Renal pelvis (tissue), 4 donors: ENCODE measurements around the gene TMA7B. TPM values are rescaled to one million over a fixed set of nuclear protein-coding genes. Genes with fewer than 3 reads are reported as not detected.

Source experiments
- DNase-seq: peaks from one replicate; pipeline ENCODE4 v3.0.0-alpha.2; 2013
- polyA plus RNA-seq, 3 donors: library from polyadenylated mRNA; unstranded; fragments of 120-200 nt; gene quantifications; one replicate each; pipeline ENCODE4 v1.2.1, GENCODE V29; 2013; ENCODE audit not compliant: insufficient read length in 3 of 3

TMA7B gene
- polyA plus RNA-seq, 3 donors, result 0.13 TPM; not detected in 2

GRCh38 chr22:40001800-40002577 is 41.8 kb downstream of the TMA7B start:
- DNase-seq, result no peak

GRCh38 chr22:40002935-40003715 is 42.9 kb downstream of the TMA7B start:
- DNase-seq, result no peak

DNA sequence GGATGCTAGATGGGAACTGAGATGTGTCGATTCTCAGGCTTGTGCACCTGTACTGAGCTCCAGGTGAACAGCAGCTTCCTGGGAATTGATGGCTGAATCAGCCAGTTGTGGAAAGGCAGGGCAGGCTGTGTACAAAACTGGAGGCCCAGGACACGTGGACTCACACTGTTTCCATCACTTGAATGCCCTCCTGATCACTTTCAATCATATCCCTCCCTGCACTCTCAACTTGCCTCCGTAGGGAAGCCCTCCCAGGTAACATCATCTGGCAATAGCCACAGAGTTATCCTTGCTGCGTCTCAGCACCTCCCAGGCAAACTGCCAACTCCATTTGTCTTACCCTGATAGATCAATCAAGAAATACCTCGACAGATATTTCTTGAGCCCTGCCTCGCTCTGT is 44.6 kb downstream of the TMA7B start:
- DNase-seq, result no peak

DNA sequence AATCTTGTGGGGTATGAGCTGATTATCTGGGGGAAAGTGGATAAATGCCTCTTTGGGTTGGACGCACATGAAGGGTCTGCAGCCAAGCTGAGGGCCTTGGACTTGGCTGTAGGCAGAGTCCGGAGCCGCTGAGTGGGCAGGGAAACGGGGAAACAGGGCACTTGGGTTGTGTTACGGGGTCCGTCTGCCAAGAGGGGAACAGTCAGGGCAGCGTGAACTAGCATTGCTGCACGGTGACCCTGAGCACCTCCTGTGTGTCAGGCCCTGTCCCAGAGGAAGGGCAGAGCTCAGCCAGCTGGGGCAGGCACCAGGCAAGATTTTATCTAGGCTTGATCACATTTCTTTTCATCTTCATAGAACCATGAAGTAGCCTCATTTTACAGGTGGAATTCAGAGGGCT is 46.4 kb downstream of the TMA7B start:
- DNase-seq, result no peak

DNA sequence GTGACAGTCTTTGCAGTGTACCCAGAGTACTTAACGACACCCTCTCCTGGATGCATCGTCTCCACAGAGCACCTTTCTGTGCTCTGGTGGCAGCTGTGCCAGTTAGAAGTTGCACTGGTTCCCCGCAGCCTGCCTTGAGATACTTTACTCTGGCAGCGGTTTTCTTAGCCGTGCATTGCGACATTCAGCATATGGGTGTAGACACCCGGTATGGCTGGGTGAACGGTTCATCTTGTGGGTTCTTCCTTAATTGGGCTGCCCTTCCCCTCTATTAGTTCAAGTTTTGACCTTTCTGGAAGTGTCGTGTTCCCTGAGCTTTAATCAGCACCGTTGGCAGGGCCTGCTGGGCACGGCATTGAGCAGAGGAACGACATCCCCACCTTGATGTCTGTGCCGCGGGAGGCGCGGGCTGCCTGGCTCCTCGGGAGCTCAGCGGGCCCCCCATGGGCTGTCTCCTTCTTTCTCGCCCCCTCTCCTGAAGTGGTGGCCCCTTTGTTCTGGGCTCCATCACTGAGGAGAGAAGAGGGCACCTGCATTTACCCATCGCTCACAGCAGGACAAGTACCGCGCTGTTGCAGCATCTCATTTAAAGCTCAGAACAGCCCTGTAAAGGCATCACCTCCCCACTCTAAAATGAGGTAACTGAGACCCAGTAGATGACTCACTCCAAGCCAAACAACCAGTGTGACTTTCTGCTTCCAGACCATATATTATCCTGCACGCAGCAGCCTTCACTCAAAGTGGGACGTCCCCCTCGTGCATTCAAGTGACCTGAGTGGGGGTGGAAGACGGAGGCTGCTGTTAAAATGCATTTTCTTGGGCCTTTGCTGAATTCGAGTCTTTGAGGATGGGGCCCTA is 47.9 kb downstream of the TMA7B start:
- DNase-seq, result no peak

DNA sequence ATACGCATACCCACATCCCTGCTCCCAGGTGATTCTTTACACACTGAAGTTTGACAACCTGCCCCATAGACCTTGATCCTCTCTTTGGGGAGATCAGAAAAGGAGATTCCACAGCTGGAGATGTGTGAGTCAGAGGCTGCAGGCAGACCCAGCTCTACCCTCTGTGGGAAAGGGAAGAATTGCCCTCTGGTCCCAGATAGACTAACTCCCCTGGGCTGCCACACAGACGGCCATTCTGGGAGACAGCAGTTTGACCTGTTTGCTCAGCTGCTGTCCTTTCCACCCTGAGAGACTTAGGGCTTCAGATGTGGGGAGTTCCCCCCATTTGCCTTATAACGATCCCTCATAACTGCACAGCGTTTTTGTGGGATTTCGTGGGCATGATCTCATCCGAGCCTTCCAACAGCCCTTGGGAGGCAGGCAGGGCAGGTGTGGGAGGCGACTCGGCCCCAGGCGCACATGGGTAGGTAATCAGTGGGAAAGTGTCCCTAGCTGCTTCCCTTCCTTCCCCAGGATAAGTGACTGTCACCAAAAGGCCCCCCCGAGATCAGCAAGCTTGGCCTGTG is 48.6 kb downstream of the TMA7B start:
- DNase-seq, result no peak

DNA sequence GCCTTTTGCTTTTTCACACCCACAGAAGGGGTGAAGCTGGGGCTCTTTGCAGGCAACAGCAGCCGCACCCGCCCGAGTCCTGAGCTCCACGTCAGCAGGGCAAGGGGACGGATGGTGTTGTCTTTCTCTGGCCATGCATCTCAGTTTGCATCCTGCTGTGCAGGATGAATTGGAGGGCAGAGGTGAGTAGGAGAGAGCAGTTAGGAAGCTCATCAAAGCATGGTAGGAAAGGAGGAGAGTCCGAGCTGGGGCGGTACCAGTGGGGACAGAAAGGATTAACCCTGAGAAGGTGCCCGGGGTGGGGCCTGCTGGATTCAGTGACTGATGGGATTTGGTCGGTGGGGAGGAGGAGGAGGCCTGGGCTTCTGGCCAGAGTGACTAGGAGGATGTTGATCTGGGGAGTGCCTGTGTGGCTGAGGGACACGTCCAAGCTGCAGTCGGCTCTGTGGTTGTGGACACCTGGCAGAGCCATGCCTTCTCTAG is 49.1 kb downstream of the TMA7B start:
- peak; percentile 50 for DNase-seq

DNA sequence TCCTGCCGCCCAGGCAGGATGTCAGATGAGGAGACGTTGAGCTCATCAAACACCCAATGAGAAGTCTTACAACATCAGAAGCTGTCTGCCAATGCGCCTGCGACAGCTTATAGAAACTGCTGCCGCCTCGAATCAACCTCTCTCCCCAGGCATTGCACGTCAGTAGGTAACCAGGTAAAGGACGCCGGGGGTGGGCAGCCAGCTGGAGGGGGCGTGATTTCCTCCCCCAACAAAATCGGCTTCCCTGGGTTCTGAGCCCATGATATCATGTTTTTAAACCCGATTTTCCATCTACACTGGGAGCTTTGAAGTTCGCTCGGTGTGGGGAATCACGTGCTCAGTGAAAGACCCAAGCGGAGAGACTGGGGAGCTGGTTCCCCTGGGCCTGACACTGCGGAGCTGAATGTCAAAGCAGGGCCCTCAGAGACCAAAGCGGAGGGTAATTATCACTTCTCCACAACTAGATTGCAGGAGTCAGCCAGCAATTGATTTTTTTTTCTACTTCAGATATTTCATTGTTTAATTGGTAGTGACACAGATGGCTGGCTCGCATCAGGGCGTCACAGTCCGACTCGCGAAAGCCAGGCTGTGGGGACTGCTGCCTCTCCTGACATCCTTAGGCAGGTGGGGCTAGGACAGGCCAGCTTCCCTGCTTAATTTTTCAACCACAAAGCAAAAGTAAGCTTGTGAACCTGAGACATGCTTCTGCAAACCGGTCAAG is 49.9 kb downstream of the TMA7B start:
- no peak for DNase-seq

DNA sequence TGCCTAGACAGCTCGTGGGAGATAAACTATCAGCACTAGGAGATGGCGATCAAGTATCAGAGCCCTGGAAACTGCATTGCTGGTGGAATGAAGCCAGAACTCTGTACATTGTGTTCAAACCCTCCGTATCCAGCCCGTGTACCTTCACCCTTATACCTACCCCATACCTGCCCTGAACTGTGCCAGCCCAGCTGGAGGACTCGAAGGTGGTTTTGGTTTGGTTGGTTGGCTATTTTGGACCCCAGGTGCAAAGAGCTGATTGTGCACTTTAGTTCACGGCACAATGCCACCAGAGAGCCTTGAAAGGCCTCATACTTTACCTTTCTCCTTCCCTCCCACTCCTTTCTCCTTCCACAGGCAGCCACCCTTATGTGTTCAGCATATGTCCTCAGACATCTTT is 50.5 kb downstream of the TMA7B start:
- DNase-seq, result no peak

Other genes with a start within 250 kb of the TMA7B start
- gene ENTHD1, start 66.6 kb upstream of the TMA7B start, polyA plus RNA-seq, result not detected
- 1 to 10 TPM in 2 of 3 donors, under 1 TPM in 1; 0.95 to 1.5 (median 1.2) TPM for gene GRAP2, start 59.3 kb upstream of the TMA7B start, polyA plus RNA-seq
- gene FAM83F, start 34.6 kb downstream of the TMA7B start, polyA plus RNA-seq, result 1 to 10 TPM; 2.2 to 2.9 (median 2.7) TPM
- 10 to 100 TPM; 11.7 to 19.3 (median 16.7) TPM for gene TNRC6B, start 217.5 kb downstream of the TMA7B start, polyA plus RNA-seq